Endometrial microvascular endothelial cells (primary cell): ENCODE data around the gene RAB27A. TPM values are rescaled to one million over a fixed set of nuclear protein-coding genes. Genes with fewer than 3 reads are reported as not detected.
"Not testable (repeated sequence)": the region's sequence is repeated elsewhere in the genome, so short reads cannot be mapped to it uniquely, and the experiment has no call there.

Experiments used
- in situ Hi-C: cut with HindIII; loops from 2 replicates; pipeline ENCODE4 v1.10.0; 2017; ENCODE audit warnings: low sequenced_read_pairs, low pct_unique_long_range_greater_than_20kb; ENCODE audit errors: inconsistent ontology term
- total RNA-seq: library from RNA; depleted of rRNA; stranded (reverse); fragments of >200 nt; gene quantifications from one replicate; pipeline ENCODE4 v1.2.3, GENCODE V29; 2015; ENCODE audit errors: inconsistent ontology term

The RAB27A gene
- total RNA-seq, result 10.0 TPM

GRCh38 chr15:55289746-55290527 is at the start of gene RAB27A:
Gene RAB27A, minus strand, starts transcription at chr15:55289813. Its CDS starts 54,879 bp downstream, at chr15:55234934.
- in situ Hi-C loops, result no loop called here

GRCh38 chr15:55337160-55337559 is 47.5 kb upstream of the RAB27A start:
- in situ Hi-C loops, result no loop called here

GRCh38 chr15:55334997-55335396 is 45.4 kb upstream of the RAB27A start:
- in situ Hi-C loops, result no loop called here

GRCh38 chr15:55334371-55334770 is 44.8 kb upstream of the RAB27A start:
- in situ Hi-C loops, result no loop called here

- in situ Hi-C loops, result no loop called here
Measured at GRCh38 chr15:55327387-55327786, 37.8 kb upstream of the RAB27A start.

DNA sequence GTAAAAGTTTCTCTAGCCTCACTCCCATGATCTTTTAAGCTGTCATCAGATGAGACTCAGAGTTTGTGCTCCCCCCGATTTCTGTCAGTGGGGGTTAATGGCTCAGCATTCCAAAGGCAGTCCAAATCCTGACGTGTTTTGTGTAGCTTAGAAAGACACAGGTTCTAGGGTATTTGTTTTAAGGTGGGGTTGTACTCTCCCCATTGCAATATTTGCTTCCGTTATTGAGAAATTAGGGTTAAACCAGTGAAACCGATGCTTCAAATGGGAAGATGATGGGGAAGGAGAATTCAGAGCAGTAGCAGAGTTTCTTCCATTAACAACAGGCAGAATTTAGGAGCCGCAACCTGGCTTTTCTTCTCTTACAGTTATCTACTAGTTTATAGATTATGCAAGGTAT is 32.9 kb upstream of the RAB27A start:
- in situ Hi-C loops, result no loop called here

GRCh38 chr15:55320963-55321362 is 31.4 kb upstream of the RAB27A start:
- in situ Hi-C loops, result no loop called here

DNA sequence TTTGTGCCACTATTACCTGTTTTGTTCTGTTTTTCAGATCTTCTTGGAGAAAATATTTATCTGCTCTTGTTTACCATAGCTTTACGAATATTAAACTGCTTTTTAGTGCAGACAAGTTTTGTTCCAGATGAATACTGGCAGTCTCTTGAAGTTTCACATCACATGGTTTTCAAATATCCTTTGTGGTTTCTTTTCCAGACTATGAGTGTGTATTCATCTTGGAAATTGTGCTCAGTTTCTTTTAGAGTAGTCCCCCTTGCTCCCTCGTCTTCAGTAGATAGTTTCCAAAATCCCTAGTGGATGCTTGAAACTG is 30.6 kb upstream of the RAB27A start:
- in situ Hi-C loops, result no loop called here

DNA sequence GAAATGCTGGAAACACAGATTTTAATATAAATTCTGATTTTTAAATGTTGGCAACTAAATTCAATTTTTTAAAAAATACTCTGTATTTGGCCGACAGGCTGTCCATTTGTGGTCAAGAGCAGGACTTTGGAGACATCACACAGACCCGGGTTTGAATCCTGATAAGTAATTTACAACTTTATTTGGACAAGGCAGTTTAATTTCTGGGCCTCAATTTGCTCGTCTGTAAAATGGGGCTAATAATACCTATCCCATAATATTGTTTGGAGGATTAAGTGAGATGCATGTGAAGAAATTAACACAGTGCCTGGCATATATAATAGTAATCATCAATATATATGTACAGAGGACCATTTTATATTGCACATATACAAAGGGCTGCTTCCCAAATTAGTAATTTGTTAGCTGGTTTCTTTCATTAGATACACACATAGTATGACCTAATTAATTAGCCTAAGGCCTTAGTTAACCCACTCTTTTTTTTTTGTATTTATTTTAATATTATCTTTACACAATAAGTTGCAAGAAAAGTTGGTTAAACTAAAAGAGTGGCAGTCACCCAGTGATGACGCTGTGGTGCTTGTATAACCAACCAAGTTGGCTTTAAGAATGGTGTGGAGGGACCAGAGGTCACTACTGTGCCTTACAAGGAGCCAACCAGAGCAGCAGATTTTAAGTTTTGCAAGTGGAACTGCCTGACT is 30.1 kb upstream of the RAB27A start:
- in situ Hi-C loops, result no loop called here

- in situ Hi-C loops, result no loop called here
Measured at GRCh38 chr15:55318588-55319494, 29.2 kb upstream of the RAB27A start, which contains the start of the genes PIGB and PIGBOS1. Gene PIGB, plus strand, starts transcription at chr15:55319222. Its CDS starts 29 bp downstream, at chr15:55319251. Gene PIGBOS1, minus strand, starts transcription at chr15:55319123. Its CDS starts 1,331 bp downstream, at chr15:55317792.

DNA sequence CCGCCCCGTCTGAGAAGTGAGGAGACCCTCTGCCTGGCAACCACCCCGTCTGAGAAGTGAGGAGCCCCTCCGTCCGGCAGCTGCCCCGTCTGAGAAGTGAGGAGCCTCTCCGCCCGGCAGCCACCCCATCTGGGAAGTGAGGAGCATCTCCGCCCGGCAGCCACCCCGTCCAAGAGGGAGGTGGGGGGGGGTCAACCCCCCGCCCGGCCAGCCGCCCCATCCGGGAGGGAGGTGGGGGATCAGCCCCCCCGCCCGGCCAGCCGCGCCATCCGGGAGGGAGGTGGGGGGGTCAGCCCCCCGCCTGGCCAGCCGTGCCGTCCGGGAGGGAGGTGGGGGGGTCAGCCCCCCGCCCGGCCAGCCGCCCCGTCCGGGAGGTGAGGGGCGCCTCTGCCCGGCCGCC is 13.2 kb upstream of the RAB27A start:
- in situ Hi-C loops, result not testable (repeated sequence)

GRCh38 chr15:55297315-55297714 is 7.7 kb upstream of the RAB27A start:
- in situ Hi-C loops, result no loop called here

GRCh38 chr15:55290528-55291057 is 980 bp upstream of the RAB27A start:
- in situ Hi-C loops, result no loop called here

DNA sequence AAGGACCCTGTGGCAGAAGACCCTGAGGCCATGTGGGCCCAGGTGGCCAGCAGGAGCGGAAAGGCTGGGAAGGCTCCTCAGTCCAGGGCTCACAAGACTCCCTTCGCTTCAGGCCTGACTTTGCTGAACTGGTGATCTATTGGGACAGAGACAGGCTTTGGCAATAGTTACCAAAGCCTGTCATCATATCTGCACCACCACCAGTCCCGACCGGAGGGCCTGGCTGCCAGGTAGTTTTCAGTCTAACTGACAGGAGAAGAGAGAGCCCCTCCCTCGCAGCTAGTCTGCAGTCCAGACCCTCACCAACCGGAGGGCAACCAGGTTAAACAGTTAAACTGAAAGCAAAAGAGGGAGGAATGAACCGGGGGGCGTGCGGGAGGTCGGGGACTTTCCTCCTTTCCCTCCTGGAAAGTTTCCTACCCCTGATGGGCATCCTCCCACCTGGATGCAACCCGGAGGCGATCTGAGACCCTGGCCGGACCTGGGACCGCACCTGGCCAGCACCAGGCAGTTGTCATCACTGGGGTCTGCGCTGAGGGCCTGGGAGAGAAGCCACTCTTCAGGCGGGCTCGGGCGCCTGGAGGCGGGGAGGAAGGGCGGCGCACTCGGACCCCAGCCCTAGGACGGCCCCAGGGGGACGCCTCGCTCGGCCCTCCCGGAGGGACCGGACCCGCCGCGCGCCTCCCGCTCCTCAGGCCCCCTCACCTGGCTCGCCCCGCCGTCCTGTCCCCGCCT is 435 bp downstream of the RAB27A start:
- in situ Hi-C loops, result no loop called here

GRCh38 chr15:55288006-55288717 is 1.5 kb downstream of the RAB27A start:
- in situ Hi-C loops, result no loop called here

DNA sequence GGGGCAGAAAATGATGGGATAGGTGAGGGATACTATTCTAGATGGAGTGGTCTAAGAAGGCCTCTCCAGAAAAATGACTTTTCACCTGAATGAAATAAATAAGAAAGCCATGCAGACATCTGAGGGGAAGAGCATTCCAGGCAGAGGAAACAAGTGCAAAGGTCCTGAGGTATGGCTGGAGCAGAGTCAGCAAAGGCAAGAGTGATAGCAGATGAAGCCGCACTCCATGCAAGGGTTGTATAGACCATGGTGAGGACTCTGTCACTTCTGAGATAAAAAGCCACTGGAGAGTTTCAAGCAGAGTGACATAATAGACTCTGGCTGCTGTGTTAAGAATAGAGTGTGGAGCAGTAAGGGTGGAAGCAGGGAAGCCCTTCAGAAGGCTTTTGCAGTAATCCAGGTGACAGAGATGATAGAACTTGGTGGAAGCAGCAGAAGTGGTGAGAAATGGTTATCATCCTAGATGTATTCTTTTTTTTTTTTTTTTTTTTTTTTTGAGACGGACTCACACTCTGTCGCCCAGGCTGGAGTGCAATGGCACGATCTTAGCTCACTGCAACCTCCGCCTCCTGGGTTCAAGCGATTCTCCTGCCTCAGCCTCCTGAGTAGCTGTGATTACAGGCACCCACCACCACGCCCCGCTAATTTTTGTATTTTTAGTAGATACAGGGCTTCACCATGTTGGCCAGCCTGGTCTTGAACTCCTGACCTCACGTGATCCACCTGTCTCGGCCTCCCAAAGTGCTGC is 3.0 kb downstream of the RAB27A start:
- in situ Hi-C loops, result not testable (repeated sequence)

GRCh38 chr15:55284426-55284825 is 5.2 kb downstream of the RAB27A start:
- in situ Hi-C loops, result no loop called here
